HG02870 (cell line): ENCODE results near the gene BMF.
"Not testable (repeated sequence)": the region's sequence is repeated elsewhere in the genome, so short reads cannot be mapped to it uniquely, and the experiment has no call there.

Experiments
- ATAC-seq: cut with Tn5 transposase; IDR thresholded peaks from one replicate; pipeline ENCODE4 v1.9.1; 2021; ENCODE audit warnings: mild to moderate bottlenecking, moderate library complexity; ENCODE audit not compliant: unreplicated experiment

BMF gene

GRCh38 chr15:40088929-40089755 lies 19.5 kb downstream of the BMF start:
- ATAC-seq, result no peak

DNA sequence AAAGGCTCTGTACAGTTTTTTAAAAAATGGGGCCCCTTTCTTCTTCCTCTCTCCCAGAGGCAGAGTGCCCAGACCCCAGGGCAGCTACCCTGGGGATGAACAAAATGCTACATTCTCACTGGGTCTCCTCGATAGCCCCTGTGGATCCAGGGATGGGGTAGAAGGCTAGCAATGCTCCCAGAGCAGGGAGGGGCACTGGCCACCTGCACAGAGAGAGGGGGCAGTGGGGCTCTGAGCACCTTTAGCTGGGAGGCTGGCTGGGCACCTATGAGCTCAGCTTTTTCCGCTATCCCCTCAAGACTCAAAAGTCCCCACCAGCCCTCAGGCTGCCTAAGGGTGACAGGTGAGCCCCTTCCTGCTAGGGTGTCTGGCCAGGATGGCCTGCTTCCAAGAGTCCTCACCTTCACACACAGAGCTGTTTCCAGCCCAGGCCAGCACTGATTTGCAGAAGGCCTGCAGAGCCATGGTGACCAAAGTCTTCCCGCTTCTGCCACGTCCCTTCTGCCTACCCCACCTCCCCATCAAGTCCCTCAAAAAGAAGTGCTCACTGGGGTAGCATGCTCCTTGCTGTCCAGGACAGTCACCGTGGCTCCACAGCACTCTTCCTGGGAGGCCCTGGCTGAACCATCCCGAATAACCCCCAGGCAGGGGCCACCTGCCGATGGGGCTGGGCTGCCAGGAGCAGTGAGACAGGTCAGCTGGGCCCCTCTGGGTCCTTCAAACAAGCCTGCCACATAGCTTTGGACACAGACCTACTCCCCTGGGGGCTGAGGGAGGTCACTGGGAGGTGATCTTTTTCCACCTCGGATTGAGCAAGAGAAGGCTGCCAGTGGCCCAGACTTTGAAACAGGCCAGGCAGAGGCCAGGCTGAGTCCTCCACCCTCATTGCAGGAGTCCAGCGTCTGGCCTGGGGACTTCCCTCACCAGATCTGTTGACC lies 20.4 kb downstream of the BMF start:
- ATAC-seq, result no peak

DNA sequence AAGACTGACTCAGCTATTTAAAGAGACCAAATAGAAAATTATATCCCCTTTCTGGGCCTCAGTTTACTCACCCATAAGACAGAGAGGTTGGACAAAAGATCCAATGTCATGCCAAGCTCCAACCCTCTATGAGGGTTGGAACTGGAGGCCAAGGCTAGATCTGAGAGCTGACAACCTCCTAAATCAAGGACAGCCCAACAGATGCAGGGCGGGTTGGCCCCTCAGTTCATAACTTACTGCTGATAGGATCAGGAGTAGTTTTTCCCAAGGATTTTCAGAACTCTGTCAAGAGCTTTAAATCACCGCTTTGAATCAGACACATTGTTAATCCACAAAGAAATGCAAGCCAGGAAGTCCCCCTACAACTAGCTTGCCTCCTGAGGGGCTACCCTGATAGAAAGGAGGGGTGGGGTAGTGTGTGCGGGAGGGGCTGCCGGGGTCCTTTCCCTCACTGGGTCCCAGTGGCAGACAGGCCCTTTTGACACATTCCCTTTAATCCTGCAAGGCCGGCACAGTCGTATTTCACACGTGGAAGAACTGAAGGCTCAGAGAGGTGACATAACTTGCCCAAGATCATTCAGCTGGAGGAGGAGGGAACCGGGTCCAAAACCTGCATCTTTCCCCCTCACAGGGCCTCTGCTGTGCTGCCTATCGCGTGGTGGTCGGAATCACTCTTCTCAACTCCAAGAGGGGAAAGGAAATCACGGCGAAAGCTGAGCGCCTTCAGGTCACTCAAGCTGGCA lies 21.4 kb downstream of the BMF start:
- ATAC-seq, result no peak

DNA sequence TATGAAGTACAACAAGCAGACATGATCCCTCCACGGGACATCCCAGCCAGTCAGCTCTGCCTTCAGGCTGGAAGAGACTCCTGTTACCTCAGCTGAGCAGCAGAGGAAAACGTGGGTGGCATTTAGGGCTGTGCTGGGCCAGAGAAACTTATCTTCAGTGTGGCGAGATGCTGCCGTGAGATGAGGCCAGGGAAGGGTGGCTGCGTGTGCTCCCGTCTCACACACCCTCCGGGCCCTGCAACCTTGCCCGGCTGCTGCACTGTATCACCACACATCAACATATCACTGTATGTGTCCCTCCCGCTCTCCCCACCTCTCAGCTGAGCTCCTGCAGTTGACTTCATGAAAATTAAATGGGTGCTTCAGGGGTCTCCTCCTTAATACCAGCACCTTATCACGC lies 23.4 kb downstream of the BMF start:
- no peak for ATAC-seq

- no peak for ATAC-seq
Observed at GRCh38 chr15:40084650-40085049, 24.0 kb downstream of the BMF start.

DNA sequence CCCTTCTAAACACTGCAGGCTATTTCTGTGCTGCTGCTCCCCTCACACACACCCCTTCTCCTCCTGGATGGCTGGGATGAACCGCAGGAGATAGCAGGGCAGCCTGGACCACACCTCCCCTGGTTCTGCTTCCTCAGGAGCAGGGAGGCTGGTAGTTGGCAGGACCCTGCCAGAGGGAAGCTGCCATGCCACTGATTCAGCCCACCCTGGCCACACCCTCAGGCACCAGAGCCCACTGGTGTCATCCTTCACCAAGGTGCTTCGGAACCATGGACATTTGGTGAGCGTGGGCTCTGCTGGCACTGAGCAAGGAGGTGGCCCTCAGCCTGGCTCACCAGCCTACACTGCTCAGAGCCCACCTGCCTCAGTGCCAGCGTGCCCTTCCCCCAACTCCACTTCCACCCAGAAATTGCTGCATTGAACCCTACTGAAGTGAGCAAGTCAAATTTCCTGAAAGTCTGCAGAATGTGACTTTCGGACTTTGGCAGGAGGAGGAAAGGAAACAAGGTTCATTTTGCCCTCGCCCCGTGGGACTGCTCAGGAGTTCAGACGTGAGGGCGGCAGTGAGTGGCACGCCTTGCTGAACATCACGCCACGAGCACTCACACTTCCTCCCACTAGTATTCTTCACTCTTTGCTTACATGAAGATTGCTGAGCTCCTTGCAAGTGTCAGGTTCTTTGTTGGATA lies 26.3 kb downstream of the BMF start:
- ATAC-seq, result no peak

DNA sequence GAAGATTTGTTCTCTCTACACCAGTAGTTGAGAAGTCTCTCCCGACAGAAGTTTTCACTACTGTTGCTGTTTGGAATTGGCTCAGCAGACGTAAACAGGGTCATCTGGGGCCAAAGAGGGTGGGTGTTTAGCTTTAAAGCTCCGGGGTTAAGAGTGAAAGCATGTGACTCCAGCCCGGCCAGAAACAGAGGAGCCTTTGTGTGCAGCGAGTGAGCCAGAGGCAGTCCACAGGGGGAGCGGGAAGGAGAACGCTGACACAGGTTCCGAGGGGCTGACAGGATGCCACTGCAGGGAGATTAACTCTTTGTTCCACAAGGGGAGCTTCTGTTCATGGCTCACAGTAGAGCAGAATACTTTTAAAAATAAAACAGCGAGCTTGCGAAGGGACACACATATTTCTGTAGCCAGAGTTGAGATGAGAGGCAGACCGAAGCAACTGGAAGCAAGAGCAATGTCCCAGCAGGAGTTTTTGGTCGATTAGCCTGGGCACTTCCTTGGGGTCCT lies 26.9 kb downstream of the BMF start:
- no peak for ATAC-seq

GRCh38 chr15:40080847-40081246 lies 27.8 kb downstream of the BMF start:
- no peak for ATAC-seq

- ATAC-seq, result no peak
Observed at GRCh38 chr15:40080104-40080503, 28.6 kb downstream of the BMF start.

- ATAC-seq, result no peak
Observed at GRCh38 chr15:40079456-40079855, 29.2 kb downstream of the BMF start.

DNA sequence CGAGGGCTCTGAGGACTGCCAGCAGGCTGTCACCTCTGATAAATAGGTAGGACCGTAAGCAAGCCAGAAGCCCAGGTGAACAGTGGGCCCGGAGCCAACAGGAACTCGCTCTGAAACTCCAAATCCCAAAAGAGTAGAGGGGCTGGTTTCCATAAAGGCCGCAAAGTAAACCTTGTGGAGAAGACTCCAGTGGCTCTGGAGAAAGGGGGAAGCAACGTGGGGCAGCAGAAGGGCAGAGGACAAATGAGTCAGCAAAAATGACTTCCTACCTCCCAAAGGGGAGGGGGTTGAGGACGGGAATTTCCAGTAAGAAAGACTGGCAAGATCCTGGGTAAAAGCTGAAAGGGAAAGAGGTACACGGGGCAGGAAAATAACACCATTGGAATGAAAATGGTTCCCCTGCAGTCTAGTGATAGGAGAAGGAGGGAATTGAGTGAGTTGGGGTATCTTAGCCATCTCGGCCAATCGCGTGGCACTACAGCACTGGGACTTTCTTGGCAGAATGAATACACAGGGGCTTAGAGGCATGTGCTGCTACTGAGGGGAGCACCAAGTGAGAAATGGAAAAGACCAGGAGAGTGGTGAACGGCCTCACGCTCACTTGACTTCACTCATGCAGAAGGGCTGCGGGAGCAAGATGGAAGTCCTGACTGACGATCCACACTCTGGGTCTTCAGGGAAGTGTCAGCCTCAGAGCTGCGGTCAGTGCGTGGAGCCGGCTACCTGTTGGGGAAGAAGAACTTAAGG lies 33.2 kb downstream of the BMF start:
- ATAC-seq, result no peak

GRCh38 chr15:40074656-40075055 lies 34.0 kb downstream of the BMF start:
- ATAC-seq, result not testable (repeated sequence)

GRCh38 chr15:40073716-40074490 lies 34.8 kb downstream of the BMF start:
- not testable (repeated sequence) for ATAC-seq

GRCh38 chr15:40072216-40072990 lies 36.3 kb downstream of the BMF start:
- no peak for ATAC-seq

GRCh38 chr15:40070608-40071218 lies 38.0 kb downstream of the BMF start:
- no peak for ATAC-seq

DNA sequence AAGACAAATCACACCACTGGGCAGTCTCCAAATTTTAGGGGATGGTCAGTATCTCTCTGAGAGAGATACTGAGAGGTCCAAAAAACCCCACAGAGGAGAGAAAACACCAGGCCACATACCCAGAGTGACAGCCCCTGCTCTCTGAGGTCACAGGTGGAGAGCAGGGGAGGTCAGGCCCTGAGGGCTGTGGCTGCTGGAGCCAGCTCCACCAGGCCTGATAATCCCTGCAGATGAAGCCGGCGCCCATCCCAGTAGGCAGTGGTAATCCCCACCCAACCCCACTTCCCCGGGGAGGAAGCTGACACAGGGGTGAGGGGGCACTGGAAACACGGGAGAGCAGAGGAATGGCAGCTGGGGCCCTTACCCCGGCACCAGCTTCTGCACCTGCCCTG lies 38.5 kb downstream of the BMF start:
- ATAC-seq, result no peak
